Glomerular visceral epithelial cell (primary cell): ENCODE data around the gene OST4.
"Not testable (repeated sequence)": the region's sequence is repeated elsewhere in the genome, so short reads cannot be mapped to it uniquely, and the experiment has no call there.

Experiments used
- DNase-seq: peaks from one replicate; pipeline ENCODE4 v3.0.0-alpha.2; 2016; ENCODE audit errors: extremely low spot score

Gene OST4

GRCh38 chr2:27071277-27071989 is at the start of gene OST4:
Gene OST4, minus strand, starts transcription at chr2:27071654.
- DNase-seq, result peak; percentile 88

- not testable (repeated sequence) for DNase-seq
These were observed 47.8 kb upstream of the OST4 start for GRCh38 chr2:27119330-27119670.

GRCh38 chr2:27118525-27119329 is 47.3 kb upstream of the OST4 start, which contains the start of gene CGREF1:
Gene CGREF1, minus strand, starts transcription at chr2:27119128. Its CDS starts 14,762 bp downstream, at chr2:27104366.
- no peak for DNase-seq

GRCh38 chr2:27117995-27118524 is 46.6 kb upstream of the OST4 start:
- no peak for DNase-seq

GRCh38 chr2:27115519-27115918 is 44.1 kb upstream of the OST4 start:
- DNase-seq, result no peak

GRCh38 chr2:27111392-27112078 is 40.1 kb upstream of the OST4 start:
- not testable (repeated sequence) for DNase-seq

GRCh38 chr2:27110603-27111352 is 39.3 kb upstream of the OST4 start:
- DNase-seq, result not testable (repeated sequence)

- no peak for DNase-seq
These were observed 37.6 kb upstream of the OST4 start for GRCh38 chr2:27109083-27109482.

- no peak for DNase-seq
These were observed 36.8 kb upstream of the OST4 start for GRCh38 chr2:27108221-27108620.

- DNase-seq, result no peak
These were observed 34.5 kb upstream of the OST4 start for GRCh38 chr2:27105981-27106380.

- no peak for DNase-seq
These were observed 30.9 kb upstream of the OST4 start for GRCh38 chr2:27102329-27102728.

GRCh38 chr2:27100036-27100435 is 28.6 kb upstream of the OST4 start:
- no peak for DNase-seq

- no peak for DNase-seq
These were observed 28.0 kb upstream of the OST4 start for GRCh38 chr2:27099334-27099955.

- DNase-seq, result no peak
These were observed 25.9 kb upstream of the OST4 start for GRCh38 chr2:27097341-27097740.

GRCh38 chr2:27096748-27097297 is 25.4 kb upstream of the OST4 start:
- no peak for DNase-seq

- no peak for DNase-seq
These were observed 24.5 kb upstream of the OST4 start for GRCh38 chr2:27095745-27096651.

- DNase-seq, result no peak
These were observed 23.9 kb upstream of the OST4 start for GRCh38 chr2:27095427-27095744.

- no peak for DNase-seq
These were observed 23.0 kb upstream of the OST4 start for GRCh38 chr2:27094353-27094984.
